Activated CD4-positive, alpha-beta T cell treated with anti-CD3 and anti-CD28 coated beads for 48 hours (primary cell): Measurements from ENCODE around the gene PSG3.
"Not testable (repeated sequence)": the region's sequence is repeated elsewhere in the genome, so short reads cannot be mapped to it uniquely, and the experiment has no call there.

Experiments
- DNase-seq: peaks from one replicate; pipeline ENCODE4 v3.0.0-alpha.2; 2020

Gene PSG3

DNA sequence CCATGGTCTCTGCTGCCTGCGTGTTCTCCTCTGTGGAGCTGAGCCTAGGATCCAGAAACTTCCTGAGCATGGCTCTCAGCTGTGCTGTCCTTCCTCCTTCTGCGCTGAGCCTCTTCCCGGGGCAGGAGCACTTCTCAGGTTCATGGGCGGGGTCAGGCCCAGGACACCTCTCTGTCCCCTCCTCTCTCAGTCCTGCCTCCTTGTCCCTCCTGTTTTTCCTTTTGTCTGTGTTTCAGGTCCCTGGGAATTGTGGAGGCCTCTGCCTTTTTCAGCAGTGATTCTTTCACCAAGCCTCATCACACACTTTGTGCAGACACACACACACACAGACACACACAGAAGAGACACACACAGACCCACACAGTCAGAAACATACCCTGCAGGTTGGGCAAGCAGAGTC is at the start of gene PSG3:
Gene PSG3 (minus strand): TSS at position 101 of the 400 bp plus-strand sequence. CDS start 97 bp downstream, at position 4.
- DNase-seq: not testable (repeated sequence)

DNA sequence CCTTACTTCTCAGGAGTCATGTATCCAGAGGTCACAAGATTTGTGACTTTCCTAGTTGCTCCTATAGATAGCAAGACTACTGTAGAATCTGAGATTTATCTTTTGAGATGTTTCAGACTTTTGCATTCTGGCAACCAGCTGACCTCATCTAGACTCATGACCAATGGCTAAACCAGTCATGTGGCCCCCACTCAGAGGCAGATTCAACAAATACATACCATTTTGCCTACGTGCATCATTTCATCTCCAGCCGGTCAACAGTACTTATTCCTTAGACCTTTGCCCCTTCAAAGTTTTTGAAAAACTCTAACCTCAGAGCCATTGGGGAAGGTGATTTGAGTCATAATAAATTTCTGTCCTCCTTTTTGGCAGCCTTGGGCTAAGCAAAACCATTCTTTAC is 48.5 kb upstream of the PSG3 start:
- not testable (repeated sequence) for DNase-seq

DNA sequence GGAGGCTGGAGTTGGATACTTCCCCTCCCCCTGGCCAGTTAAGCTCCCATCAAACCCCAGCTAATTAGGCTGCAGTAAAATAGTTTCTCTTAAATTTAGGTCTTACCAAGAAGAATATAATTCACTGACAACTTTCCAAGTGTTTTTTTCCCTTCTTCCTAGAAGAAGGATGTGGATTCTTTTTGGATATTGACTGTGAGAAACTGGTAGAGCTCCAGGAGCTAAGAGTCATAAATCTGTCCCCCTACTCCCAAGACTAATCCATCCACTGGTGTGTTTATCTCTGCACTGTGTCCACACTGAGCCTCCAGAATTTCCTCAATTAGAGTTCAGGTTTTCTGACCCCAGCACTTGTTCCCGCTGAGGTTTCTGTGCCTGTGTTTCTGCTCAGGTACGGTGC is 47.5 kb upstream of the PSG3 start:
- DNase-seq: not testable (repeated sequence)

DNA sequence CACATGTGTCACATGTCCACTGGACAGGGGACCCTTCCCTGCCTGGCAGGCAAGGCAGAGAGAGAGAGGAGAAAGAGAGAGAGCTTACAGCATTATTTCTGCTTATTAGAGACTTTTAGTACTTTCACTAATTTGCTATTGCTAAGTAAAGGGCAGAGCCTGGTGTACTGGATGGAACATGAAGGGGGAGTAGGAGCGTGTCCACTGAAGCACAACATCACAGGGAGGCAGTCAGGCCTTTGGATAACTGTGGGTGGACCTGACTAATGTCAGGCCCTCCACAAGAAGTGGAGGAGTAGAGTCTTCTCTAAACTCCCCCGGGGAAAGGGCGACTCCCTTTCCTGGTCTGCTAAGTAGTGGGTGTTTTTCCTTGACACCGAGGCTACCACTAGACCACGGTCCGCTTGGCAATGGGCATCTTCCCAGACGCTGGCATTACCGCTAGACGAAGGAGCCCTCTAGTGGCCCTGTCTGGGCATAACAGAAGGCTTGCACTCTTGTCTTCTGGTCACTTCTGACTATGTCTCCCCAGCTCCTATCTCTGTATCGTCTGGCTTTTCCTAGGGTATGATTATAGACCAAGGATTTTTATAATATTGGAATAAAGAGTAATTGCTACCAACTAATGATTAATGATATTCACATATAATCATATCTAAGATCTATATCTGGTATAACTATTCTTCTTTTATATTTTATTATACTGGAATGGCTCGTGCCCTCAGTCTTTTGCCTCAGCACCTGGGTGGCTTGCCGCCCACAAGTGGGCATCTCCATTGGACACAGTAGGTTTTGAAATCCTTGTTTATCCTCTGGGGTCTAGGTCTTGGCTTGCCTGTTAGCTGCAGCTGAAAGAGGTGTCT is 36.7 kb upstream of the PSG3 start:
- peak; percentile 65 for DNase-seq

DNA sequence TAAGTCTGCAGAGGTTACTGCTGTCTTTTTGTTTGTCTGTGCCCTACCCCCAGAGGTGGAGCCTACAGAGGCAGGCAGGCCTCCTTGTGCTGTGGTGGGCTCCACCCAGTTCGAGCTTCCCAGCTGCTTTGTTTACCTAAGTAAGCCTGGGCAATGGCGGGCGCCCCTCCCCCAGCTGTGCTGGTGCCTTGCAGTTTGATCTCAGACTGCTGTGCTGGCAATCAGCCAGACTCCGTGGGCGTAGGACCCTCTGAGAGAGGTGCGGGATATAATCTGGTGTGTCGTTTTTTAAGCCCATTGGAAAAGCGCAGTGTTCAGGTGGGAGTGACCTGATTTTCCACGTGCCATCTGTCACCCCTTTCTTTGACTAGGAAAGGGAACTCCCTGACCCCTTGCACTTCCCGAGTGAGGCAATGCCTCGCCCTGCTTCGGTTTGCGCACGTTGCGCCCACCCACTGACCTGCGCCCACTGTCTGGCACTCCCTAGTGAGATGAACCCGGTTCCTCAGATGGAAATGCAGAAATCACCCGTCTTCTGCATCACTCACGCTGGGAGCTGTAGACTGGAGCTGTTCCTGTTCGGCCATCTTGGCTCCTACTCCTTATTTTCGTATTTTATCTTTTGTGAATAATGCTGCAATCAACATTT is 34.4 kb upstream of the PSG3 start:
- DNase-seq: not testable (repeated sequence)

DNA sequence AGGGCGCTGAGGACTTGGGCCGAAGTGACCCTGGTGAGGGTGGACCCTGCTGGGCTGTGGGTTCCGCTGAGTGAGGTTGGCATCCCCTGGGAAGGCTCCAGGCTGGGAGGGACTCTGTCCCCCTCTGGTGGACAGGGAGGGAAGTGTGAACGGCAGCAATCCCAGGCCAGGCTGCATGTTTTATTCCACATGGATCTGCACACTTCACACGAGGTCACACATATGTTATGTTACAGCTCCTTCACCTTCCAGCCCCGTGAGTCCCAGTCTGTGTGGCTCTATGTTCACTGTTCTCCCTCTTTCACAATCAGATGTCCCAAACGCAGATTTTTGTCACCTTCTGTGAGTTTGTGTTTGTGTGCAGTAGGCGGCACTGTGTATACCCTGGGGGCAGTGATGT is 27.0 kb upstream of the PSG3 start:
- DNase-seq: peak; percentile 8

DNA sequence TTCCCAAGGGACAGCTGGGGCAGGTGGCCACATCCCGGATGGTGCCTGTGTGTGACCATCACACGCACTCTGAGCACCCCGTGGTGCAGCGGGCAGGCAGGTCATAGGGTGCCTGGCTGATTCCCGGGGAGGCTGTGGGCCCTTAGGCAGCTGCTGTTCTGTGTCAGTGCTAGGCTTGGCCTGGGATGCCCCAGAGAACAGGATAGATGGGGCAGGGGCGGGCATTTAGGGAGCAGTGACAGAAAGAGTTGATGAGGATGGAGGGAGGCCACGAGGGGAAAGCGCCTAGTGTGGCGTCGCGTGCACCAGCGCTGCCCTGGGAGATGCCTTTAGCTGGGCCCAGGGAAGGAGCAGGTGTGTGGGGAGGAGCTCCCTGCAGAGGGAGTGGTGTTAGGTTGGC is 26.6 kb upstream of the PSG3 start:
- DNase-seq: not testable (repeated sequence)

DNA sequence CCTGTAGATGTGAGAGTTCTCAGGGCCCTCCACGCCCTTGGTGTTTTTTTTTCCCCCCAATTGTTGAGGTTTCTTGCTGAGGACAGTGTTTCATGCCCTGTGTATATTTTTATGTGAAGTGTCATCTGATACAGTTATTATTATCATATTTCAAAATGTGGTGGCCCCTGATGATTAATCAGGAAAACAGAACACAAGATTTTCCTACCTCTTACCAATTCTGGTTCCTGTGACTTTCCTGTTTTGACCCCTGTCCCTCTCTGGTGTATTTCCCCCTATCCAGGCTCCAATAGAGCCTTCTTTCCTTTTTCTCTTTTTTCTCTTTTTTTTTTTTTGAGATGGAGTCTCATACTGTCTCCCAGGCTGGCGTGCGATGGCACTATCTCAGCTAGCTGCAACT is 24.6 kb upstream of the PSG3 start:
- DNase-seq: no peak

DNA sequence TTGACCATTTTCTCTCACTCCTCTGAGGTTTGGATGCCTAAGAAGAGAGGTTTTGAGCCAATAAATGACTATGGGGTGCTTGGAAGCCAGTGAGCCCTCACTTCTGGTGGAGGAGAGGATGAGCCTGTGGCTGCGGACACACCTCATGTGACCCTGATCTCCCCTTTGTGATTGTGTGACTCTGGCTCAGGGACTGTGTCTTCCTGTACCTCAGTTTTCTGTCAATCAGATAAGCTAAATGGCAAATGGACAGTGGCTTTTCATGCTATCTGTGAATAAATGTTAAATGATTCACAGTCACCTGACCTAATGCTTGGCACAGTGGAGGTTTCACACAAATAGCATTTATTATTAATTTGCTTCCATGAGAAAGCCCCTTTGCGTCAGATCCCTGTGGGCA is 22.5 kb upstream of the PSG3 start:
- DNase-seq: no peak

DNA sequence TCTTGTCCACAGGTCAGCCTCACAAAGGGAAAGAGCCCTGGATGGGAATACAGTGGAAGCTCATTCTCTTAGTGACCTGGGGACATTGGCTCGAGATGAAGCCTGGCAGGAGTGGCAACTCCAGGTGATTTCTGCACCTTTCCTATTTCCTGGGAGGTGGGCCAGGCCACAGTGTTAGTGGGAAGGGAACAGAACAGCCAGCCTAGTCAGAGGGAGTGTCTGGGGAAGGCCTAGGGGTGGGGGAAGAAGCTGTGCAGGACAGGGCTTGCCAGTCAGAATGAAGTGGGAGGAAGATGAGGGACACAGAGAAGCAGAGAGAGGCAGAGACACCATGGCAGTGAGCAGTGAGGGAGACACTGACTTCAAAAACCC is 21.6 kb upstream of the PSG3 start:
- DNase-seq: not testable (repeated sequence)

DNA sequence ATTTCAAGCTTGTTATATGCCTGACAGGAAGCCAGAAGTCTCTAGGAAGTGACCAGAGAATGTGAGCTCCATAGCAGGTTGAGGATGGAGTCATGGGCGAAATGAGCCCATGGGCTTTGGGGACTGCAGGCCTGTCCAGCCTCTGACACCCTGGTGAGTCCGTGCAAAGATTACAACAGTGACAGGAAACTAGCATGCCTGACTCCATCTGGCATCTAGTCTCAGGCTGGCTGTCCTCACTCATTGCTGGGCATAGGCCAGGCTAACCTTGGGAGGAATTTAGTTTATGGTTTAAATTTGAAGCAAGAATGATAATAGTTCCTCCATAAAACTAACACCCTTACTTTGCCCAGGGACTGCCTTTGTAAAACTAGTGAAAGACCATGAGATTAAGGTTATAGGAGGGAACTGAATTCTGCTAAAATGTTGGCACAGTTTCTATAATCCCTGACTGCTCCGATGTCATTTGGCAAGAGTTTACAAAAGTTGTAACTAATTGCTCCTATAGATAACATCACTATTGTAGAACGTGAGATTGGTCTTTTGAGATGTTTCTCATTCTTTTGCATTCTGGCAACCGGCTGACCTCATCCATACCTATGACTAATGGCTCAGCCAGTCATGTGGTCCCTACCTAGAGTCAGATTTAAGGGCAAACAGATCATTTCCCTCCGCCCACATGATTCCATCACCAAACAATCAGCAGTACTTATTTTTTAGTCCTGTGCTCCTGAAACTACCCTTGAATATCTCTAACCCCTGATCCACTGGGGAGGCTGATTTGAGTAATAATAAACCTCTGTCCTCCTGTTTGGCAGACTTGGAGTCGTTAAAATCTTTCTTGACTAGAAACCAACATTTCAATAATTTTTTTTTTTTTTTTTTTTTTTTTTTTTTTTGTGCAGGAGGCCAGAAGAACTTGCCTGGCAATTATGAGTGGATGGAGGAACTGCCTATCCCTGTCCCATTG is 21.0 kb upstream of the PSG3 start:
- peak; percentile 41 for DNase-seq

DNA sequence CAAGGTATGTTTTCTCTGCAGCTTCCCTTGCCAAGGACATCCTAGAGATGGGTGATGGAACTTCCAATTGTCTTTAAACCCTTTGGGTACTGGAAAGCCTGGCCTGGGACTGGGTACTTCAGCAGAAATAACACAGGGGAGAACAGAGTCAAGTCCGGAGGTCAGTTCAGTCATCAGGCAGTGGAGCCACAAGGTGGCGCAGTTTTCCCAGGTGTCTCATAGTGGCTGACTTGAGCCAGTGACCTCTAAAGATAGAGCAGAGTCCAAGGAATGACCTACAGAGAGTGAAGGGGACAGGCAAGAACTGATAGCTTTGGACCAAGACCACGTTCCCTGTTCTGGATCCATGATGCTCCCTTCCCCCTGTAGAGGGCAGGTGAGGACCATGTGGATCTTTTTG is 18.4 kb upstream of the PSG3 start:
- peak; percentile 27 for DNase-seq

DNA sequence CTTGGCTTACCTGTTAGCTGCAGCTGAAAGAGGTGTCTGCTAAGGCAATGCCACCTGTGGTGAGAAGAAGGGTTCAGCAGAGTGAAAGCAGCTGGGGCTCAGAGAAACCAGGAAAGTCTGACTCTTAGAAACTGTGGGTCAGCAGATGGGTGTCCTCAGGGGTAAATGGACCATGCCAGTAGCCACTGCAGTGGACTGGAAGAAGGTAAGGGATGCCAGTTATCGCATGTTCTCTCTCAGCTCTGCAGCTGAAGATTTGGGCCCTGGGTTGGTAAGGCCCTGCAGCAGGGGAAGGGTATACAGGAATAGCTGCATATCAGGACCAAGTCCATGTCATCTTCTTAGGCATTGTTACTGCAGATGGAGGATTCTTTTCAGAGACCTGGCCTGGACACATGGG is 12.0 kb upstream of the PSG3 start:
- not testable (repeated sequence) for DNase-seq

DNA sequence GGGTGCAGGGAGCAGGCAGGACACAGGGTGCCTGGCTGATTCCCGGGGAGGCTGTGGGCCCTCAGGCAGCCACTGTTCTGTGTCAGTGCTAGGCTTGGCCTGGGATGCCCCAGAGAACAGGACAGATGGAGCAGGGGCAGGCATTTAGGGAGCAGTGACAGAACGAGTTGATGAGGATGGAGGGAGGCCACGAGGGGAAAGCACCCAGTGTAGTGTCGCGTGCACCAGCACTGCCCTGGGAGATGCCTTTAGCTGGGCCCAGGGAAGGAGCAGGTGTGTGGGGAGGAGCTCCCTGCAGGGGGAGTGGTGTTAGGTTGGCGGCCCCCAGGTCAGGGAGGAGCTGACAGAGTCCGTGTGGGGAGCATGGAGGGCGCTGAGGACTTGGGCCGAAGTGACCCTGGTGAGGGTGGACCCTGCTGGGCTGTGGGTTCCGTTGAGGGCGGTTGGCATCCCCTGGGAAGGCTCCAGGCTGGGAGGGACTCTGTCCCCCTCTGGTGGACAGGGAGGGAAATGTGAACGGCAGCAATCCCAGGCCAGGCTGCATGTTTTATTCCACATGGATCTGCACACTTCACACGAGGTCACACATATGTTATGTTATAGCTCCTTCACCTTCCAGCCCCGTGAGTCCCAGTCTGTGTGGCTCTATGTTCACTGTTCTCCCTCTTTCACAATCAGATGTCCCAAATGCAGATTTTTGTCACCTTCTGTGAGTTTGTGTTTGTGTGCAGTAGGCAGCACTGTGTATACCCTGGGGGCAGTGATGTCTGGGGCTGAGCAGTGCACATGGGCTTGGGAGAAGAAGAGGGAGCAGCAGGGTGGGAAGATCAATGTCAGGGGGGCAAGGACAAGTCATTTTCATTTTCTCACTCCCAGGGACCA is 1.7 kb upstream of the PSG3 start:
- peak; percentile 24 for DNase-seq

DNA sequence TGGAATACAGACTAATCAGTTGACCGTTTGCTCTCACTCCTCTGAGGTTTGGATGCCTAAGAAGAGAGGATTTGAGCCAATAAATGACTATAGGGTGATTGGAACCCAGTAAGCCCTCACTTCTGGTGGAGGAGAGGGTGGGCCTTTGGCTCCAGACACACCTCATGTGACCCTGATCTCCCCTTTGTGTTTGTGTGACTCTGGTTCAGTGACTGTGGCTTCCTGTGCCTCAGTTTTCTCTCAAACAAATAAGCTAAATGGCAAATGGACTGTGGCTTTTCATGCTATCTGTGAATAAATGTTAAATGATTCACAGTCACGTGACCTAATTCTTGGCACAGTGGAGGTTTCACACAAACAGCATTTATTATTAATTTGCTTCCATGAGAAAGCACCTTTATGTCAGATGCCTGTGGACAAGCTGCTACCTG is 2.7 kb downstream of the PSG3 start:
- not testable (repeated sequence) for DNase-seq

DNA sequence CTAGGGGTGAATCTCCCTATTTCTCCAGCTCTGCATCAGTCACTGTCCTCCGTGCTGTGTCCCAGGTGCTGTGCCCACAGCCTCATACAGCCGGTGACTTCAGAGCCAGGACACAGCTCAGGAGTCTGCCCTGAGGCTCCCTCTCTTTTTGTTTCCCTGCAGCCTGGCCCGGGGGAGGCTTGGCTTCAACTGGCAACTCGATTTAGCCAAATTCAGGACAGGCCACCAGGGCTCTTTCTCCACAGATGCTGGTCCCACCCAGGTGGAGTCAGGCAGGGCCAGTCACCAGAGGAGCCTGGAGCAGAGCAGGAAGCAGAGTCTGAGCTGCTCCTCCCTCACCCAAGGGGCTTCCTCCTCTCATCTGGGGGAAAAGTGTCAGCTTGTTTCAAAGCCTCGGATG is 11.9 kb downstream of the PSG3 start:
- not testable (repeated sequence) for DNase-seq

DNA sequence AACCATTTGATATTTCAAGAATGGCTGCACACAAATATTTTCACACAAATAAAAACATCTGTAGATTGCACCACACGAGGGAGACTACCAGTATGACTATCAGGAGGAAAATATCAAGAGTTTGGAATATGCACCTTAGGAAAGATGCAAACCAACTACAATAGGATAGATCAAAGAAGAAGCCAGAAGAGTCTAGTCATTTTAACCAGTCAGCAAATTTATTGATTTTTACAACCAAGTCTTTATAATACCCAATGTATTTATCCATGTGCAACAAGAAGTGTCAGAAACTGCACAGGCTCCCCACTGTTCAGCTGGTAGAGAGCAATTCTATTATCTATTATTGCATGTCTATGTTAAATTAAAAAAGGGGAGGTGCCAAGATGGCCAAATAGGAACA is 26.3 kb downstream of the PSG3 start:
- DNase-seq: not testable (repeated sequence)

DNA sequence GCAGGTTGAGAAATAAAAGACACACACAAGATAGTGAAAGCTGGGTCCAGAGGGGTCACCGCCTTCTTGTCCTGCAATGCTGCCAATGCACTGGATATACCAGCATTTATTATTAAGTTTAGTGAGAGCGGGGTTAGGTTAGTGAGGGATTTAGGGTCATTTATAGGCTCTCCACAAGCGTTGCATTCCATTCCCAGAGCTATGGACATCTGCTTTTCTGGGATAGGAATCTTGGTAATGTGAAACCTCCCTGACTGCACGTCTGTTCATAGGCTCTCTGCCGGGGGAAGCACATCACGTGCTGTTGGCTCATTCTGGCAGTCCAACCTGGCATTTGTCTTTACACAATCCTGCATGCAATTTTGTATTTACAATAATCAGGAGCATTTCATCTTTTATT is 27.5 kb downstream of the PSG3 start:
- not testable (repeated sequence) for DNase-seq

DNA sequence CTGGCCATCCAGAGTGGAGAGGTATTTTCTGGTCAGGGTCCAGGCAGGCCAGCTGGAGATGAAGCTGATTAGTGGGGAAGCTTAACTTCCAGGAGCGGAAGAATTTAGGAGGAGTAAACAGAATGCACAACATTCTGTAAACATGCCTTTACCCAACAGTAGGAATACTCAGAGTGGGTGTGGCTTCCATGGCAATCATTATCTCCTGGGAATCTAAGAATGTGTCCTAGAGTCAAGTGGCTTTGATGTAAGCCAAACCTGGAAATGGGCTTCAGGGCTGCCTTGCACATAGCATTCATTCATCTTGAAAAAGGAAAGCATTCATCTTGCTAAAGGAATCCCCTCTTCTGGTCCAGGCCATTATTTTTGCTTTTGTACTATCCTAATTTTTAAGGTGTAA is 29.3 kb downstream of the PSG3 start:
- DNase-seq: not testable (repeated sequence)

DNA sequence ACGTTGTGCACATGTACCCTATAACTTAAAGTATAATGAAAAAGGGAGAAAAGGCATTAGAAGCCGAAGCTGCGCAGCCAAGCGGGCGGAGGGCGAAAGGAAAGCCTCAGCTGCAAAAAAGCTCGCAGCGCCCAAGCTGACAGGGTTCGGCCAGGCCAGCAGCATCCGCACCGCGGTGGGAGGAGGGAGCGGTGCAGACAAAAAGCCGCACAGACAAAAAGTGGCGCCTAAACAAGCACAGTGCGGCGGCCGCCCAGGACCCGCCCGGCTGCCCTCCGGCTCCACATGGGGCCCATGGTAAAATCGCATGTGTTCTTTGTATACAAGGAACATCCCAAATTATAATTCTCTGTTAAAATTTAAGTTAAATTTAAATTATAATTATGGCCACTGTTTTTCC is 42.4 kb downstream of the PSG3 start:
- DNase-seq: no peak

DNA sequence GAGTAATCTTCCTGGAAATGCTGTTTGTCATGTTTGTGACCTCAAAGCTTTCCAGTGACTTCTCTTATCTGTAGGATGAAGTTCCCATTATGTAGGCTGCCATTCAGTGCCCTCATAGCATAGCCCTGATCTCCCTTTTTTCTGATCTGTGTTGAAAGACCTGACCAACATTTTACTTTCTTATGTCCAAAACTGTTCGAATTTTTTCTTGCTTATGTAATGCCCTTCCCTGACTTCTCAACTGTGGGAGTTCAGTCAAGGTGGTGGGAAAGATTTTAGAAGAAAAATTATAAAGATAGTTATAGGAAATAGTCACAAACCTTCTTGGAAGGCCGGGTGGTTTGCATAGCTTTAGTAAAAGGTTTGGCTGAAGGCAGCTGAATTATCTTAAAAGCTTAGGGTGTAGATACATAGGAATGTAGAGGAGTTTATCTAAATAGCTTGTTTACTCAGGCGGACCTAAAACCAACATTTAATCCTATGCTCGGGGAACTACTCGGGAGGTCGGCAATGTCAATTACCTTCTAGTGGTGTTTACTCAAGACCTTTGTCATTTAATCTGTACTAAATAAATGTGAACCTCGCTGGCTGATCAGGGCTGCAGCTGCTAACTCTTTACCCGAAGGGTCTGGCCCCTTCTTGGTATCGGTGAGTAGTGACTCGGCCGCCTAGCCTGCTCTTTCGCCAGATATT is 44.3 kb downstream of the PSG3 start:
- no peak for DNase-seq
